Measurements from ENCODE around the gene NEK8.
"Not testable (repeated sequence)": the region's sequence is repeated elsewhere in the genome, so short reads cannot be mapped to it uniquely, and the experiment has no call there.

Gene NEK8

DNA sequence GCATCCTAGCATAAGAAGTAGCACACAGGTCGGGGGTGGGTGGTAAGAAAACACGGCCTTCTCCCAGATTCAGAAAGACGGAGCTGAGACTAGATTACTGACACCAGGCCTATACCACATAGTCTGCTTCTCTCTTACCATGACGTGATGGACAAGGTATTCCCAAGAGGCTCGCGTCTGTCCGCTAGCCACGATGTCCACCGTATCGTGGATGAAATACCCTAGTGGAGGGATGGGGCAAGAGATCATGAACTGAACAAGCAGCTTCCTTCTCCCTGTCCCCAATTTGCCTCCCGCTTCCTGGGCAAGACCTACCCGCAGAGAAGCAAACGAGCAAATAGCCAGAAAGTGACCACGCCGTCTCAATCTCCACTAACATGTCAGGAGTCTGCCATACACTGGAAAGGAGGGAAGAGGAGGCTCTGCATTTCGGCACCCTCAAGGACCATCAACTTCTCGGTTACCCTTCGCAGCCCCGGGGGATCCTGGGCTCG, 3.4 kb upstream of the NEK8 start:
- DNase-seq: peak in 1 of 56 donors; percentile 41

DNA sequence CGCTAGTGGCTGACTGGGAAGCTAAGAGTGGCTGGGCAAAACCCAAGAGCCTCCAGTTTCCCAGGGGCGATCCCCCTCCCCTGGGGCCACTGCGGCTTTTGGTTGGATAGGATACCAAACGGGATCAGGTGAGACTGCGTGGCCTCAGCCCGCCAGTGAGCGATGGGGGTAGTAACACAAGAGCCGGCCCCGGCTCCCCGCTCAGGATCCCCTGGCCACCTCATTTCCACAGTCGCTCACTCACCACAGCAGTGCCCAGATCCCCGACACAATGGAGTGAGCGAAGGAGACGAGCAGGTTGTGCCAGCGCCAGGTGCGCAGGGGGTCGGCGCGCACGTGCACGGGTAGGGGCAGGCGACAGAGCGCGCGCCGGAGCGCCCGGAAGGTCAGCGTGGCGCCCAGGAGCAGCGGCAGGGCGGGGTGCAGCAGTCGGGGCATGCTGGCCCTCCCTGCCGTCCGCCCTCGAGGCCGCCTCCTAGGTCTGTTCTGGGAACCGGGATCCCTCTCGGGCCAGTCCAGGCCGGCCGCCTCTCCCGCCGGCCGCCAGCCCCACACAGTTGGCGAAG, 2.8 kb upstream of the NEK8 start:
- DNase-seq: peak in 5 of 56 donors; percentile 26 to 58 (median 43)

DNA sequence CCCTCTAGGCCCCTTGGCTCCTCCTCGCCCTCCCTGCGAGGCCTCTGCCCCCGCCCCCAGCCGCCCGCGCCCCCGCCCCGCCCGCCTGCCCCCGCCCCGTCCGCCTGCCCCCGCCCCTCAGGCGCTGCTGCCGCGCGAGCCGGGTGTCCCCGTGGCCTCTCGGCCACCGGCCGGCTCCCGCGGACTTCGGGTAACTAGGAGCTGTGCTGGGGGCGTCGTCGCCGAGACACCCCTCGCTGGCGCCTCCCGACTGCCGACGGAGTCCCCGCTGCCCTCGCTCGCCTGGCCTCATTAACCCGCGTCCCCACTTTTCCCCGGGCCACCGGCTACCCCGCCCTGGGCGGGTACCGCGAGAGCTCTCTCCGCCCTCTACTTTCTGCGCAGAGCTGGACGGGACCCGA, 2.4 kb upstream of the NEK8 start, which contains the start of gene TLCD1:
Gene TLCD1 (minus strand): TSS at position 8 of the 401 bp plus-strand sequence. CDS start 136 bp downstream, outside the sequence.
- peak in 39 of 56 donors; percentile 32 to 81 (median 68) for DNase-seq

DNA sequence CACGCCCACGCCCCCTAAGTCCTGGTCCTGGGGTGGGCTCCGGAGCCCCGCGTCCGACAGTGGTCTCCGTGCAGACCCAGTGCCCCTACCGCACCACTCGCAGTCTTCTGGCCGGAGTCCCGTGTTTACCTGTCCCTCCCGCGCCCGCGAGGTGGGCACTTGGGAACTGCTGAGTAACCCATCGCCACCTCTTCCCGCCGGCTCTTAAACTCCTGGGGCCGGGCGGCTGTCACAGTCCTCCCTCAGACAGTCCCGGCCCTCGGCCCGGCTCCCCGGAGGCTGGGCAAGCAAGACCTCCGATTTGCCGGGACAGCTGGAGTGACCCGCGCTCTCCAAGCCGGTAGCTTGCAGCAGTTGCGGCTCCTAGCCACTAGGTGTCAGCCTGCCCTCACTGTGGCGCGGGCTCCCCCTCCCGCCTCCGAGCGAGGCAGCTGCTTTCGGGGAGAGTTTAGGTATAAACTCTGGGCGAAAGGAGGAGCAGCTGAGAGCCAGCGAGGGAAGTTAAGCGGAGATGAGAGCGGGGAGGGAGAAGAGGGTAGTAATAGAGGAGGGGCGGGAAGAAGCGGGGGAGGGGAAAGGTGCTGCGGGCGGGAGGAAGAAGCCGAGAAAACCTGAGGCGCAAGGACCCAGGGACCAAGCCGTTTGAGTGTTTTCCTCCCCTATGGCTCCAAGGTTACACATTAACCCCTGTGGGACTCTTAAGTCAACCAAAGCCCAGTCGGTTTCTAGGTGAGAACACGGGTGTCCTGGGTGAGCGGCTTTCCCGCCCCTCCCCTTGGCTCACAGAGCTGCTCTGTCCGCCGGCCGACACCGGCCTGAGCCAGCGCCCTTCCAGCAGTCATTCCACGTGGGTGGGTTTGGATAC, 1.7 kb upstream of the NEK8 start:
- peak; percentile 34 to 93 (median 84) for DNase-seq

DNA sequence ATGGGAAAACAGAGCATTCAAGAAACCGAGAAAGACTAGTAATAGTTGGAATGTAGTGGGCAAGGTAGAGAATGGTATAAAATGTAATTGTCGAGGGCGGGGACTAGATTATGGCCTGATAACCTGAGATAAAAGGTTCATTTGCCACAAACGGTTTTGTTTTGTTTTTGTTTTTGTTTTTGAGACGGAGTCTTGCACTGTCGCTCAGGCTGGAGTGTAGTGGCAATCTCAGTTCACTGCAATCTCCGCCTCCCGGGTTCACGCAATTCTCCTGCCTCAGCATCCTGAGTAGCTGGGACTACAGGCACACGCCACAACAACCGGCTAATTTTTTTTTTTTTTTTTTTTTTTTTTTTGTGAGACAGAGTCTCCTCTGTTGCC, 1.4 kb downstream of the NEK8 start:
- no peak for DNase-seq

DNA sequence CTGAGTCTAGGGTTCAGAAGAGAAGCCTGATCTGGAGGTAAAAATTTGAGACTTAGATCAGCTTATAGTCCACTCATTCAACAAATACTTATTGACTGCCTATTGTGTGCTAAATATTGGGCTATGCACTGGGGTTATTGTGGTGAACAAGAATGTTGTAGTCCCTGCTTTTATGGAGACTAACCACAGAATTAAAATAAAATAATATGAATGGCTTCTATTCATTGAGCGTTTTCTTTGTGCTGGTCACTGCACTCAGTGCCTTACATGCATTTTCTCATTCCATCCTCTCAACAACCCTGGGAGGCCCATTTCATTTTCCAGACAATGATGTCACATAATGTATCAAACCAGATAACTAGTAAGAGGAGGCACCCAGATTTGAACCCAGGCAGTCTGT, 4.8 kb downstream of the NEK8 start:
- DNase-seq: no peak

DNA sequence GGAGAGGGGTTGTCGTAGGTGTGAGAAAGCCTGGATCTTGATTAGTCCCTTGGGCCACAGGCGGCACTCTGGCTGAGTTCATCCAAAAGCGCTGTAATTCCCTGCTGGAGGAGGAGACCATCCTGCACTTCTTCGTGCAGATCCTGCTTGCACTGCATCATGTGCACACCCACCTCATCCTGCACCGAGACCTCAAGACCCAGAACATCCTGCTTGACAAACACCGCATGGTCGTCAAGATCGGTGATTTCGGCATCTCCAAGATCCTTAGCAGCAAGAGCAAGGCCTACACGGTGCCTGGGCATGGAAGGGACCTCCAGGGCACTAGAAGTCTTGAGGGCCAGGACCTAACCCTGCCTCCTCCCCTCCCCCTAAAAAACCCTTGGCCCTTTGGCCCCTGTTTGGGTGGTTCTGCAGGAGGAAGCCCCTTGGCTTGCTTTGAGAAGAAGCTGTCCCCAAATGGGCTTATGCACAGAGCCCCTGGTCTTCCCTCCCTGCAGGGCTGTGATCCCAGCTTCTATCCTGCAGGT, 6.2 kb downstream of the NEK8 start:
- no peak for DNase-seq

DNA sequence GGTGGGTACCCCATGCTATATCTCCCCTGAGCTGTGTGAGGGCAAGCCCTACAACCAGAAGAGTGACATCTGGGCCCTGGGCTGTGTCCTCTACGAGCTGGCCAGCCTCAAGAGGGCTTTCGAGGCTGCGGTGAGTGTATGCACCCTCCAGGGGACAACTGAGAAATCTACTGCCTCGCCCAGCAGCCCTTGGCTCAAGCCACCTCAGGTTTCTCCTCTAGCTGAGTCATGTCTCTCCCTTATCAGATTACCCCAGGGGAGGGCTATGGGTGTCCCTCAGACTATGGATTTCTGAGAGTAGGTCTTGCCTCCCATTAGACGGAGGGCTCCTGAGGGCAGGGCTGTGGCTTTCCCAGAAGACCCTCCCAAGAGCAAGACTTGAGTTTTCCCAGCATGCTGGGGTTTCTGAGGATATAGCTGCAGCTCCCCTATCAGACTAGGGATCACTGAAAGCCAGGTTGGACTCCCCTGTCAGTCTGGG, 6.7 kb downstream of the NEK8 start:
- no peak for DNase-seq

DNA sequence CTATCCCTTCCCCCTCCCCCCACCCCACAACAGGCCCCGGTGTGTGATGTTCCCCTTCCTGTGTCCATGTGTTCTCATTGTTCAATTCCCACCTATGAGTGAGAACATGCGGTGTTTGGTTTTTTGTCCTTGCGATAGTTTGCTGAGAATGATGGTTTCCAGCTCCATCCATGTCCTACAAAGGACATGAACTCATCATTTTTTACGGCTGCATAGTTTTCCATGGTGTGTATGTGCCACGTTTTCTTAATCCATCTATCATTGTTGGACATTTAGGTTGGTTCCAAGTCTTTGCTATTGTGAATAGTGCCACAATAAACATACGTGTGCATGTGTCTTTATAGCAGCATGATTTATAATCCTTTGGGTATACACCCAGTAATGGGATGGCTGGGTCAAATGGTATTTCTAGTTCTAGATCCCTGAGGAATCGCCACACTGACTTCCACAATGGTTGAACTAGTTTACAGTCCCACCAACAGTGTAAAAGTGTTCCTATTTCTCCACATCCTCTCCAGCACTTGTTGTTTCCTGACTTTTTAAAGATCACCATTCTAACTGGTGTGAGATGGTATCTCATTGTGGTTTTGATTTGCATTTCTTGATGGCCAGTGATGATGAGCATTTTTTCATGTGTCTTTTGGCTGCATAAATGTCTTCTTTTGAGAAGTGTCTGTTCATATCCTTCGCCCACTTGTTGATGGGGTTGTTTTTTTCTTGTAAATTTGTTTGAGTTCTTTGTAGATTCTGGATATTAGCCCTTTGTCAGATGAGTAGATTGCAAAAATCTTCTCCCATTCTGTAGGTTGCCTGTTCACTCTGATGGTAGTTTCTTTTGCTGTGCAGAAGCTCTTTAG, 7.6 kb downstream of the NEK8 start:
- DNase-seq: not testable (repeated sequence)

DNA sequence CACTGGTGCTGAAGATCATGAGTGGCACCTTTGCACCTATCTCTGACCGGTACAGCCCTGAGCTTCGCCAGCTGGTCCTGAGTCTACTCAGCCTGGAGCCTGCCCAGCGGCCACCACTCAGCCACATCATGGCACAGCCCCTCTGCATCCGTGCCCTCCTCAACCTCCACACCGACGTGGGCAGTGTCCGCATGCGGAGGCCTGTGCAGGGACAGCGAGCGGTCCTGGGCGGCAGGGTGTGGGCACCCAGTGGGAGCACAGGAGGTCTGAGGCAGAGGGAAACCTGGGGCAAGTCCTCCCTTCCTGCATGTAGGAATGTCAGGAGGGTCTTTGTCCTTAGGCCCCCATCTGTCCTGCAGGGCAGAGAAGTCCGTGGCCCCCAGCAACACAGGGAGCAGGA, 8.7 kb downstream of the NEK8 start:
- no peak for DNase-seq

DNA sequence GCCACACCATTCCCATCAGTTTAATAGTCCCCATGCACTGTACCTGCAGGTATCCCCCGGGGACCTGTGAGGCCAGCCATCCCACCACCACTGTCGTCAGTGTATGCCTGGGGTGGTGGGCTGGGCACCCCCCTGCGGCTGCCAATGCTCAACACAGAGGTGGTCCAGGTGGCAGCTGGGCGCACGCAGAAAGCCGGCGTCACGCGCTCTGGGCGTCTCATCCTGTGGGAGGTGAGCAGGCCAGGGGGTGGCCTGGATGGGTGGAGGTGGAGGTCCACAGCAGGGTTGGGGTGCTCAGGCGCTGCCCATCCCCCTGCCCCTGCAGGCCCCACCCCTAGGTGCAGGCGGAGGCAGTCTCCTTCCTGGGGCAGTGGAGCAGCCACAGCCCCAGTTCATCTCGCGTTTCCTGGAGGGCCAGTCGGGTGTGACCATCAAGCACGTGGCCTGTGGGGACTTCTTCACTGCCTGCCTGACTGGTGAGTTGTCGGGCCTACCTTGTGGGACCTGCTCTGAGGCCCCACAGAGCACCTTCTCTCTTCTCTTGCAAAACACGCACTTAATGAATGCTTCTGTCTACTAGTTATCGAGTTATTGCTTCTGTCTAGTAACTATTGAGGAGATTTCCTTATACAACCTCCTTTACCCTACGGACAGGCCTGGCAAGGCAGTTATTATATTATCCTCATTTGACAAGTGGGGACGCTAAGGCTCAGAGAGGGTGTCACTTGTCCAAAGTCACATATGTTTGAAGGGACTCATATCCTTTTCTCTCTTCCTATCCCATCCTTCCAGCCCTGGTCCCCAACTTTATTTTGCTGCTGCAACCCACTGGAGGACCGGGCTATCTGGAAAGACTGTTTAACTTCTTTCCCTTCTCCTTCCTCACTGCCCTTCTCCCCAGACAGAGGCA, 9.4 kb downstream of the NEK8 start:
- no peak for DNase-seq

DNA sequence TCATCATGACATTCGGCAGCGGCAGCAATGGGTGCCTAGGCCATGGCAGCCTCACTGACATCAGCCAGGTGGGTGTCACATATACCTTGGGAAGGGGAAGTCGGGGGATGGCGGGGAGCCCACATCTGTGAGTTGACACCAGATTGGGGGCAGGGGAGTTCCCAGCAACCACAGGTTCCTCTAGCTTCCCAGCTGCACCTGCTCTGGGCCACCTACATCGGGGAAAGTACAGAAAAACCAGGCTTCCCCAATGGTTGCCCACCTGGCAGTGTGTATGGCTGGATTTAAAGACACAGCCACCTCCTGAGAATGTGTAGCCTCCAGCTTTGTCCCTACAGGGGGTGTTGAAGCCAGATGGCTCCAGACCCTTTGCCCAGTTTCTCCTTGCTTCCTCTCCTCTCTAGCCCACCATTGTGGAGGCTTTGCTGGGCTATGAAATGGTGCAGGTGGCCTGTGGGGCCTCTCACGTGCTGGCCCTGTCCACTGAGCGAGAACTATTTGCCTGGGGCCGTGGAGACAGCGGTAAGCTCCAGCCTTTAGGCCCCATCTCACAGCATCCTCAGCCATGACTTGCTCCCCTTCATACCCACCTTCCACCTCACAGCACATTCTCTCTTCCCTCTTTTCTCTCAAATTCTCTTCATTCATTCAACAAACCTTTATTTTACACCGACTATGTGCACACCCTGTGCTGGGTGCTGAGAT, 10.2 kb downstream of the NEK8 start:
- no peak for DNase-seq

DNA sequence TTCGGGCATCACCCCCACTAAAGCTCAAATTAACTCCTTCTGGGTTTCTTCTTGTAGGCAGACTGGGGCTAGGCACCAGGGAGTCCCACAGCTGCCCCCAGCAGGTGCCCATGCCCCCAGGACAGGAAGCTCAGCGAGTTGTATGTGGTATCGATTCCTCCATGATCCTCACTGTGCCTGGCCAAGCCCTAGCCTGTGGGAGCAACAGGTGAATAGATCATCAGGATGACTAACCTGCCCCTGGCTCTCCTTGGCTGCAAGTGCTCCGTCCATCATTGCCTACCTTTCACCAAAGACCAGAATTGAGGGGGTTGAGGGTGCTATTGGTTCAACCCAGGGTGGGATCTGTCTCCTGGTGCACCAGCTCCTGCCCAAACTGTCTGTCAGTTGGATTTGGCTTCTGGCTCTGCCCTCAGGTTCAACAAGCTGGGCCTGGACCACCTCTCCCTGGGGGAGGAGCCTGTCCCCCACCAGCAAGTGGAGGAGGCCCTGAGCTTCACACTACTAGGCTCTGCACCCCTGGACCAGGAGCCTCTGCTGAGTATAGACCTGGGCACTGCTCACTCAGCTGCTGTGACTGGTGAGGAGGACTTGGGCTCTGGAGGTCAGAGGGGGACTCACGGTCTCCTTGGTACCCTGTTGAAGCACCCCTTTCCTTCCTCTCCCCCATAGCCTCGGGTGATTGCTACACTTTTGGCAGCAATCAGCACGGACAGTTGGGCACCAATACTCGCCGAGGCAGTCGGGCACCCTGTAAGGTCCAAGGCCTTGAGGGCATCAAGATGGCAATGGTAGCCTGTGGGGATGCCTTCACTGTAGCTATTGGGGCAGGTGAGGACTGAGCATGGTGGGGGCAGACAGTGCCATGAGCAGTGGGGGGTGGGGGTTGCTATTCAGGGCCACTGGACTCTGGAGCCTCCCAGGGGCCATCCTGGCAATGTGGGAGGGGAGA, 12.1 kb downstream of the NEK8 start:
- DNase-seq: no peak

DNA sequence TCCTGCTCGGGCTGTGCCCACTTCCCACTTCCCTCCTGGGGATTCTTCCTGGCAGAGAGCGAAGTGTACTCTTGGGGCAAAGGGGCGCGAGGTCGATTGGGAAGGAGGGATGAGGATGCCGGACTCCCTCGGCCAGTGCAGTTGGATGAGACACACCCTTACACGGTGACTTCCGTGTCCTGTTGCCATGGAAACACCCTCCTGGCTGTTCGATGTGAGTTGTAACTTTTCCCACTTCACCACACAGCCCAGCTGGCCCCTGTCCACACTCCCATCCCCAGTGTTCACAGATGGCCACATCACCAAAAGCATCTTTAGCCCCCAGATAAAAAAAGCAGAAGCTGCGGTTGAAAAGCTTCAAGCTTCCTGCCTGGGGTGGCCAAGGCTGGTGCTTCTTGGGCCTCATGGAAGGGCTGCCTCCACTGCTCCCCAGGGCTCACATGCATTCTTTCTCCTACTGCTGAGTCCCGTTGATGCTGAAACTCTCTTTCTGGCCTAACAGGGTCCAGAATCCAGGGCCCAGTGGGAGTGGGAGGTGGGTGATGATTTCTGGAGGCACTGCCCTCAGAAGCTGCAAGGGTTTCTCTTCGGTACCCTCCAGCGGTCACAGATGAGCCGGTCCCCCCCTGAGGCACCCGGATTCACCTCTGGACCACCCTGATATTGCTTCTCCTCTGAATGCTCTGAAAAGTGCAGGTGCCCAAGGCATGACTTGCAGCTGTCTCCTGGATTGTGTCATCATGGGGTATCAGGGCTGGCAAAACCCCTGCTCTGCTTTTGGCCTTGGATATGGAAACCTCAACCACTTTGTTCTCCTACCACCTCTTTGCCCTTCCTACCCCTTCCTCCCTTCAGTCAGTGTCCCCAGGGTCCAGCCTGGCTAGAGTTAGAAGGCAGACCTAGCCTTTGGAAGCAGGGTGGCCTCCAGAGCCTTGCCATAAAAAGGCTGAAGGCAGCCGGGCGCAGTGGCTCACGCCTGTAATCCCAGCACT, 13.1 kb downstream of the NEK8 start:
- peak in 7 of 56 donors; percentile 6 to 40 (median 23) for DNase-seq

DNA sequence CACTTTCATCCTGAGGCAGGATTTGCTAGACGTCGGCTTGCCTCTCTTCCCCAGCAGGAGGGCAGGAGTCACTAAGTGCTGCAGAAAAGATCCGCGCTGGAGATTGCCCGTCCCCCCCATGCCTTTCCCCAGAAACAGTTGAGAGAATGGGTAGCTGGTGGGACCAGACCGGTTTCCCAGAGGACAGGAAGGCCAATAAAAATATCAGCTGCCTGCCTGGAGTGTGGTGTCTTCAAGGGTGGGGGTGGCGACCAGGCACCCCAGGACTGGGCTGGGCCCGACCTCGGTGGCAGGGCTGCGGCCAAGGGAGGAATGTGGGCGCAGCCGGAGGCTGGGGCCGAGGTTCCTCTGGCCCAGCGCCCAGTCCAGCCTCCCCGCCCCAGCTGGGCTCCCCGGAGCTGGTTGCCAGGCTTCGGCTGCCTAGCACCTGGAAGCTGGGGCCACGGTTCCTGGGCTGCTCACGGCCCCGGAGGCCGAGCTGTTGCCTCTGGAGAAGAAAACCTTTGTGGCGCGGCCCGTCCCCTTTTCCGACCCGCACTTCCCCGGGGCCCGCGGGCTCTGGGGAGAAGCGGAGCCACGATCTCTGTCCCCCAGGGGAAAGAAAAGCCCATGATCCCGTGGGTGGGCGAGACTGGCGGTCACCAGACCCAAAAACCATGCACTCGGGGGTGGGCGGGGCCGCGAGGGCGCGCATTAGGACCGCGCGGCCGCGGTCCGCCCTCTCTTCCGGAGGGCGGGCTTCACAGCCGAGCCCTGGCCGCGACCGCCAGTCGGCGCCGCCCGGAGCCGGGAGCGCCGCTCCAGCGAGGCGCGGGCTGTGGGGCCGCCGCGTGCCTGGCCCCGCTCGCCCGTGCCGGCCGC, 14.9 kb downstream of the NEK8 start, which contains the start of gene TRAF4:
Gene TRAF4 (plus strand): TSS at position 769 of the 861 bp plus-strand sequence. CDS start 102 bp downstream, outside the sequence.
- DNase-seq: peak in 42 of 56 donors; percentile 23 to 84 (median 68)

All from amygdala (tissue), 56 donors.